GM23338 (cell line): Measurements from ENCODE around the gene AMDHD1.

ENCODE experiments used
- CREB1 ChIP-seq: fragments of 250-450 bp; sonication (Bioruptor Pico); IDR thresholded peaks from 2 replicates; pipeline ENCODE4 v1.5.0; 2020; ENCODE audit warnings: low read depth, mild to moderate bottlenecking, moderate library complexity
- CTCF ChIP-seq, 2 experiments: fragments of 200-600 bp in 1 of 2; sonication (generic) in 1 of 2; conservative IDR thresholded peaks; 2 replicates each; pipeline versions ENCODE4 v1.5.1 to v1.6.1; 2016 to 2017; ENCODE audit warnings: antibody characterized with exemption in 2 of 2, low read depth in 2 of 2, mild to moderate bottlenecking in 2 of 2, moderate library complexity in 1 of 2
- EZH2 ChIP-seq: fragments of 200-600 bp; sonication (generic); IDR thresholded peaks from one replicate; pipeline ENCODE4 v1.8.0; 2017; ENCODE audit warnings: antibody characterized with exemption, mild to moderate bottlenecking, low read depth; ENCODE audit not compliant: unreplicated experiment
- EZH2phosphoT487 ChIP-seq: fragments of 200-600 bp; sonication (generic); IDR thresholded peaks from one replicate; pipeline ENCODE4 v1.8.1; 2018; ENCODE audit warnings: antibody characterized with exemption; ENCODE audit not compliant: unreplicated experiment
- JUNB ChIP-seq: IDR thresholded peaks from one replicate; pipeline ENCODE4 v1.6.1; 2016; ENCODE audit warnings: antibody characterized with exemption; ENCODE audit not compliant: unreplicated experiment
- NANOG ChIP-seq: IDR thresholded peaks from 2 replicates; pipeline ENCODE4 v1.6.1; 2016; ENCODE audit warnings: antibody characterized with exemption, borderline replicate concordance
- POLR2AphosphoS5 ChIP-seq: IDR thresholded peaks from 2 replicates; pipeline ENCODE4 v1.6.1; 2016; ENCODE audit warnings: antibody characterized with exemption, low read depth
- REST ChIP-seq: IDR thresholded peaks from one replicate; pipeline ENCODE4 v1.6.1; 2018; ENCODE audit warnings: antibody characterized with exemption; ENCODE audit not compliant: unreplicated experiment
- ZNF331 ChIP-seq: fragments of 250-450 bp; sonication (Bioruptor Pico); IDR thresholded peaks from 2 replicates; pipeline ENCODE4 v1.5.0; 2020; ENCODE audit warnings: low read depth, mild to moderate bottlenecking, moderate library complexity
- ZNF462 ChIP-seq: fragments of 250-450 bp; sonication (Bioruptor Pico); IDR thresholded peaks from 2 replicates; pipeline ENCODE4 v1.5.0; 2020; ENCODE audit warnings: mild to moderate bottlenecking, moderate library complexity

GRCh38 chr12:95996034-95996658 is 53.0 kb downstream of the AMDHD1 start, which contains the start of gene HAL:
- TF ChIP-seq POLR2AphosphoS5: no peak
- no peak for TF ChIP-seq CTCF (conservative IDR thresholded peaks at IDR 0.05; ENCODE audit: low read depth in 2 of 2)
- no peak for TF ChIP-seq ZNF331 (CRISPR knock-in tag)
- TF ChIP-seq EZH2: no peak
- no peak for TF ChIP-seq CREB1 (CRISPR knock-in tag)
- no peak for TF ChIP-seq EZH2phosphoT487
- TF ChIP-seq REST: no peak
- no peak for TF ChIP-seq NANOG
- no peak for TF ChIP-seq ZNF462
- no peak for TF ChIP-seq JUNB
